GM12878 (cell line): ENCODE measurements around the gene MOXD1. TPM values are rescaled to one million over a fixed set of nuclear protein-coding genes. Genes with fewer than 3 reads are reported as not detected.

Experiments used
- ATAC-seq: fragments of 200-7000 bp; cut with Tn5 transposase; 3 replicates; pipeline ENCODE4 v1.9.1; 2020; ENCODE audit warnings: mild to moderate bottlenecking, moderate library complexity
- BruUV-seq: library from RNA; stranded (reverse); fragments of 400-500 nt; replicated peaks from 2 replicates; lab custom pipeline; 2021; lab: Mats Ljungman, UMichigan
- CTCF ChIA-PET: fragments of 300-600 bp; sonication (Branson Sonifier 250); formaldehyde crosslinking; extraction: SDS; loops from one replicate; lab custom pipeline; 2021; ENCODE audit warnings: inconsistent platforms; lab: Yijun Ruan, JAX
- POLR2A ChIA-PET: fragments of 350-600 bp; formaldehyde crosslinking; extraction: SDS; loops from one replicate; lab custom pipeline; 2021; ENCODE audit warnings: inconsistent platforms; lab: Charles Lee
- RAD21 ChIA-PET: fragments of 300-600 bp; sonication (Branson Sonifier 250); formaldehyde crosslinking; loops from one replicate; lab custom pipeline; 2023; ENCODE audit warnings: antibody characterized with exemption; ENCODE audit not compliant: unreplicated experiment; lab: Charles Lee
- SMC1A ChIA-PET: fragments of 300-600 bp; sonication (Branson Sonifier 250); formaldehyde crosslinking; loops from one replicate; lab custom pipeline; 2023; ENCODE audit not compliant: unreplicated experiment, uncharacterized antibody; lab: Charles Lee
- DNase-seq: peaks from one replicate; pipeline ENCODE4 v3.0.0-alpha.2; 2011; ENCODE audit warnings: low read depth, low spot score
- FAIRE-seq: peaks from 3 replicates; lab custom pipeline; 2011; peaks lifted over from hg19 to GRCh38; lab: Jason Lieb, UNC
- H2AFZ ChIP-seq: 2 replicates; pipeline ENCODE4 v1.6.0; 2011; ENCODE audit warnings: low read depth, low read length, control low read depth; ENCODE audit not compliant: control insufficient read depth
- H3K27ac ChIP-seq: 2 replicates; pipeline ENCODE4 v1.5.1; 2011; ENCODE audit warnings: control low read depth; ENCODE audit not compliant: control insufficient read depth, insufficient read depth
- H3K27me3 ChIP-seq, 2 experiments: replicated peaks in 1 of 2; 2 replicates each; pipeline versions ENCODE4 v1.6.0 to v1.6.1; 2011; ENCODE audit warnings: low read length in 1 of 2; ENCODE audit not compliant: control insufficient read depth in 2 of 2, insufficient read depth in 2 of 2
- H3K36me3 ChIP-seq, 2 experiments: 2 replicates each; pipeline ENCODE4 v1.5.1; 2011; ENCODE audit warnings: low read length in 1 of 2; ENCODE audit not compliant: control insufficient read depth in 2 of 2, insufficient read depth in 2 of 2
- H3K4me1 ChIP-seq: 2 replicates; pipeline ENCODE4 v1.6.1; 2011; ENCODE audit warnings: mild to moderate bottlenecking, low read length, moderate library complexity, mixed read lengths; ENCODE audit not compliant: control insufficient read depth, insufficient read depth
- H3K4me2 ChIP-seq: 2 replicates; pipeline ENCODE4 v1.6.0; 2011; ENCODE audit warnings: control low read depth; ENCODE audit not compliant: control insufficient read depth, insufficient read depth
- H3K4me3 ChIP-seq: fragments of 200-600 bp; sonication (generic); 2 replicates; pipeline ENCODE4 v1.5.1; 2016
- H3K79me2 ChIP-seq: 2 replicates; pipeline ENCODE4 v1.6.0; 2011; ENCODE audit warnings: low read length; ENCODE audit not compliant: control insufficient read depth, insufficient read depth
- H3K9ac ChIP-seq: 2 replicates; pipeline ENCODE4 v1.8.0; 2011; ENCODE audit warnings: low read length, control low read depth, mixed read lengths; ENCODE audit not compliant: control insufficient read depth, insufficient read depth
- H3K9me3 ChIP-seq: replicated peaks from 3 replicates; pipeline ENCODE4 v1.5.1; 2011; ENCODE audit warnings: mild to moderate bottlenecking, low read length; ENCODE audit not compliant: control insufficient read depth, insufficient read depth
- H4K20me1 ChIP-seq: 2 replicates; pipeline ENCODE4 v1.6.0; 2011; ENCODE audit not compliant: control insufficient read depth, insufficient read depth
- ATF3 ChIP-seq: IDR thresholded peaks from 2 replicates; pipeline ENCODE4 v1.6.1; 2011; ENCODE audit warnings: low read depth, mild to moderate bottlenecking, low read length, moderate library complexity, borderline replicate concordance; ENCODE audit errors: extremely low read depth
- BACH1 ChIP-seq: fragments of 450-650 bp; IDR thresholded peaks from 2 replicates; pipeline ENCODE4 v1.6.1; 2017; ENCODE audit warnings: mild to moderate bottlenecking, borderline replicate concordance
- CREM ChIP-seq: IDR thresholded peaks from 2 replicates; pipeline ENCODE4 v1.6.1; 2014; ENCODE audit warnings: antibody characterized with exemption, low read depth
- HSF1 ChIP-seq: fragments of 150-350 bp; IDR thresholded peaks from 2 replicates; pipeline ENCODE4 v1.6.1; 2014; ENCODE audit warnings: mild to moderate bottlenecking, low read depth, low read length
- LARP7 ChIP-seq: fragments of 450-650 bp; IDR thresholded peaks from 2 replicates; pipeline ENCODE4 v1.6.1; 2017; ENCODE audit warnings: mild to moderate bottlenecking
- NFIC ChIP-seq: IDR thresholded peaks from 2 replicates; pipeline ENCODE4 v1.6.1; 2012; ENCODE audit warnings: low read depth, mild to moderate bottlenecking, inconsistent platforms, low read length, moderate library complexity
- NFXL1 ChIP-seq: fragments of 450-650 bp; IDR thresholded peaks from 2 replicates; pipeline ENCODE4 v1.6.1; 2017; ENCODE audit warnings: antibody characterized with exemption, mild to moderate bottlenecking, borderline replicate concordance
- NR2F1 ChIP-seq: fragments of 450-650 bp; conservative IDR thresholded peaks from 2 replicates; pipeline ENCODE4 v1.6.1; 2017; ENCODE audit warnings: mild to moderate bottlenecking
- RBBP5 ChIP-seq: fragments of 200-600 bp; sonication (generic); conservative IDR thresholded peaks from 2 replicates; pipeline ENCODE4 v1.6.1; 2016
- REST ChIP-seq: IDR thresholded peaks from 2 replicates; pipeline ENCODE4 v1.6.1; 2012; ENCODE audit warnings: mild to moderate bottlenecking, low read depth, low read length
- USF1 ChIP-seq: IDR thresholded peaks from 2 replicates; pipeline ENCODE4 v1.6.1; 2011; ENCODE audit warnings: borderline replicate concordance, low read depth, mild to moderate bottlenecking, moderate library complexity, mixed read lengths, low read length; ENCODE audit not compliant: insufficient read depth; ENCODE audit errors: extremely low read length
- ZSCAN29 ChIP-seq: fragments of 450-650 bp; IDR thresholded peaks from 2 replicates; pipeline ENCODE4 v1.6.1; 2017; ENCODE audit warnings: mild to moderate bottlenecking, moderate library complexity
- WGBS: methylation state at CpG from one replicate; pipeline ENCODE4 v1.1.6; 2016; ENCODE audit warnings: low lambda C conversion rate; ENCODE audit not compliant: insufficient replicate concordance, insufficient coverage; ENCODE audit errors: missing lambda C conversion rate; 5-methylcytosine and 5-hydroxymethylcytosine counted together
- in situ Hi-C: fragments of 300-500 bp; cut with MboI; formaldehyde crosslinking; loops from 9 replicates; pipeline ENCODE4 v1.14.3; 2018; ENCODE audit warnings: mixed read lengths
- intact Hi-C: fragments of 100-400 bp; cut with micrococcal nuclease; formaldehyde crosslinking; loops from one replicate; pipeline ENCODE4 v1.14.2; 2022; ENCODE audit not compliant: unreplicated experiment
- polyA plus RNA-seq, 11 experiments: library from polyadenylated mRNA; depleted of rRNA in 4 of 11; unstranded in 6 of 11; stranded (reverse) in 5 of 11; fragments of >200 nt; fragmentation: Nextera tagmentation in 4 of 11; fragmentation: Illumina TruSeq in 1 of 11; extraction: Ambion mirVana in 4 of 11; extraction: Trizol in 1 of 11; gene quantifications; 1 replicate in 1 of 11; 2 replicates in 10 of 11; pipeline versions ENCODE4 v1.2.1 to v1.2.3, GENCODE V29; 2011 to 2016; ENCODE audit warnings: inconsistent platforms in 2 of 11, missing spikeins in 2 of 11, low read depth in 1 of 11
- total RNA-seq, 4 experiments: library from RNA; depleted of rRNA in 3 of 4; stranded (reverse); fragments of >200 nt in 3 of 4; fragmentation: Illumina TruSeq in 1 of 4; extraction: Trizol in 1 of 4; gene quantifications; 2 replicates each; pipeline versions ENCODE4 v1.2.1 to v1.2.3, GENCODE V29; 2013 to 2021

Gene MOXD1
- total and polyA plus RNA-seq, 10 of the 15 experiments (the other 5 are each of a cell fraction or from before 2014, with no cell fraction given): 0.03 to 2.1 (median 0.64) TPM

GRCh38 chr6:132344811-132345210, 56.5 kb downstream of the MOXD1 start:
- Histone ChIP-seq H3K4me3 (no peak overlapping the region), H2AFZ (no peak overlapping the region), H3K27me3 (no peaks in the 10 kb centered on the region; a peak in 1 of 4 replicates), H3K27ac (no peak overlapping the region), H3K9ac (no peak overlapping the region), H3K79me2 (no peaks in the 10 kb centered on the region), H3K9me3 (peaks cover 3% of the 10 kb centered on the region; the same call in 2 of the 3 replicates), H3K4me1 (no peaks in the 10 kb centered on the region), H4K20me1 (no peaks in the 10 kb centered on the region), H3K4me2 (no peak overlapping the region), H3K36me3 (no peaks in the 10 kb centered on the region)
- FAIRE-seq: no peak
- no peak for DNase-seq
- SMC1A ChIA-PET: interaction anchor here (0.9 kb wide), 1 partner anchor 9 kb away, joined by 3 read pairs; no protein-coding TSS in a partner anchor
- WGBS: 28% methylated on average over 5 of the region's 5 CpGs
- no TSS peak for BruUV-seq
- ATAC-seq: no peak
- TF ChIP-seq ZSCAN29 (no peak), CREM (no peak), BACH1 (no peak), USF1 (no peak), RBBP5 (no peak), LARP7 (no peak)
- RAD21 ChIA-PET: no interaction called here
- POLR2A ChIA-PET: no interaction called here
- in situ Hi-C loops (no loop called here), intact Hi-C loops (no loop called here)
- CTCF ChIA-PET: interaction anchor here (0.8 kb wide), 1 partner anchor 10 kb away, joined by 3 read pairs; no protein-coding TSS in a partner anchor

- Histone ChIP-seq H3K4me1 (no peaks in the 10 kb centered on the region), H3K9ac (no peak overlapping the region), H3K4me3 (no peak overlapping the region), H2AFZ (no peak overlapping the region), H3K27ac (no peak overlapping the region), H3K36me3 (no peaks in the 10 kb centered on the region), H3K9me3 (peaks cover 3% of the 10 kb centered on the region; the same call in 2 of the 3 replicates), H4K20me1 (no peaks in the 10 kb centered on the region), H3K27me3 (no peaks in the 10 kb centered on the region; a peak in 1 of 4 replicates), H3K4me2 (no peak overlapping the region), H3K79me2 (no peaks in the 10 kb centered on the region)
- intact Hi-C loops (no loop called here), in situ Hi-C loops (no loop called here)
- no peak for DNase-seq
- BruUV-seq: no TSS peak
- RAD21 ChIA-PET: no interaction called here
- CTCF ChIA-PET: interaction anchor here (0.7 to 1.1 kb wide), 2 partner anchors 21 to 62 kb away, joined by 3 read pairs; no protein-coding TSS in a partner anchor
- ATAC-seq: no peak
- POLR2A ChIA-PET: no interaction called here
- SMC1A ChIA-PET: interaction anchor here (0.8 to 1.0 kb wide), 3 partner anchors 8 to 142 kb away, joined by 3 to 4 read pairs (median 3); no protein-coding TSS in a partner anchor
- 81% methylated on average over 3 of the region's 3 CpGs for WGBS
- FAIRE-seq: no peak
- TF ChIP-seq NFIC (no peak), NR2F1 (no peak), HSF1 (no peak), NFXL1 (no peak), ATF3 (no peak), REST (no peak)
Measured at GRCh38 chr6:132341646-132342045, 59.6 kb downstream of the MOXD1 start.
